GM12865 (cell line): ENCODE results near the gene RFFL.

Experiments used
- DNase-seq: peaks from one replicate; pipeline ENCODE4 v3.0.0; 2010; ENCODE audit warnings: low read depth
- H3K4me3 ChIP-seq: 2 replicates; pipeline ENCODE4 v1.5.1; 2011; ENCODE audit warnings: mild to moderate bottlenecking, low read depth, low read length, control low read depth
- CTCF ChIP-seq: IDR thresholded peaks from 2 replicates; pipeline ENCODE4 v1.5.1; 2011; ENCODE audit warnings: low read length, control low read depth, low read depth, inconsistent platforms; ENCODE audit not compliant: insufficient read depth; ENCODE audit errors: missing control alignments

Gene RFFL

GRCh38 chr17:35087731-35088355, 24.3 kb upstream of the RFFL start:
- peak; percentile 62 for DNase-seq
- no peak for TF ChIP-seq CTCF
- H3K4me3 ChIP-seq, result peak overlapping the region; percentile 99

- peak; percentile 50 for DNase-seq
- TF ChIP-seq CTCF, result no peak
- peak overlapping the region; percentile 99 for H3K4me3 ChIP-seq
Measured at GRCh38 chr17:35086931-35087573, 23.5 kb upstream of the RFFL start.

- TF ChIP-seq CTCF, result no peak
- DNase-seq, result no peak
- peak overlapping the region; percentile 99 for H3K4me3 ChIP-seq
Measured at GRCh38 chr17:35086164-35086563, 22.7 kb upstream of the RFFL start.

GRCh38 chr17:35084987-35085386, 21.5 kb upstream of the RFFL start:
- TF ChIP-seq CTCF, result no peak
- no peak overlapping the region for H3K4me3 ChIP-seq
- DNase-seq, result no peak

- DNase-seq, result no peak
- no peak for TF ChIP-seq CTCF
- peak overlapping the region; percentile 37 for H3K4me3 ChIP-seq
Measured at GRCh38 chr17:35083071-35083470, 19.6 kb upstream of the RFFL start.

- peak; percentile 65 for DNase-seq
- no peak for TF ChIP-seq CTCF
- peak overlapping the region; percentile 31 for H3K4me3 ChIP-seq
Measured at GRCh38 chr17:35082073-35082657, 18.7 kb upstream of the RFFL start.

GRCh38 chr17:35081638-35082037, 18.1 kb upstream of the RFFL start:
- no peak for TF ChIP-seq CTCF
- DNase-seq, result no peak
- H3K4me3 ChIP-seq, result peak overlapping the region; percentile 47
